ENCODE measurements around the gene COPS9. TPM values are rescaled to one million over a fixed set of nuclear protein-coding genes. Genes with fewer than 3 reads are reported as not detected.

COPS9 gene
- total RNA-seq, 2 donors from 2014 or later, result 156 to 179 TPM

- Histone ChIP-seq H3K27me3 (replicated peaks; ENCODE audit: insufficient read depth) (no peaks in the 10 kb centered on the region), H3K9me3 (no peaks in the 10 kb centered on the region), H3K27ac (no peak overlapping the region), H3K4me1 (replicated peaks) (peaks cover 6% of the 10 kb centered on the region), H3K36me3 (peaks cover 0 to 15% of the 10 kb centered on the region in 2 donors), H3K4me3 (no peak overlapping the region)
- intact Hi-C loops (cut with DNase I), result no loop called here
- 91% methylated on average over 23 of the region's 23 CpGs for WGBS
- no peak for DNase-seq (ENCODE audit: low spot score)
- no peak for TF ChIP-seq CTCF (IDR thresholded peaks at IDR 0.05)
- TF ChIP-seq POLR2A (IDR thresholded peaks at IDR 0.05), result no peak
- no peak for TF ChIP-seq POLR2AphosphoS5 (IDR thresholded peaks at IDR 0.05)
Measured at GRCh38 chr2:240130393-240131195, 5.5 kb downstream of the COPS9 start.

- intact Hi-C loops (cut with DNase I), result no loop called here
- Histone ChIP-seq H3K36me3 (peaks cover 0 to 15% of the 10 kb centered on the region in 2 donors), H3K9me3 (no peaks in the 10 kb centered on the region), H3K4me1 (replicated peaks) (peaks cover under 1% of the 10 kb centered on the region), H3K27ac (no peak overlapping the region), H3K27me3 (replicated peaks; ENCODE audit: insufficient read depth) (no peaks in the 10 kb centered on the region), H3K4me3 (no peak overlapping the region)
- DNase-seq (ENCODE audit: low spot score), result no peak
- 92% methylated on average over 22 of the region's 22 CpGs for WGBS
- TF ChIP-seq POLR2AphosphoS5 (IDR thresholded peaks at IDR 0.05), result no peak
- no peak for TF ChIP-seq CTCF (IDR thresholded peaks at IDR 0.05)
Measured at GRCh38 chr2:240129731-240130392, 6.2 kb downstream of the COPS9 start.

- Histone ChIP-seq H3K27ac (no peak overlapping the region), H3K4me1 (replicated peaks) (no peaks in the 10 kb centered on the region), H3K9me3 (no peaks in the 10 kb centered on the region), H3K4me3 (no peak overlapping the region), H3K27me3 (replicated peaks; ENCODE audit: insufficient read depth) (no peaks in the 10 kb centered on the region), H3K36me3 (peaks cover 0 to 15% of the 10 kb centered on the region in 2 donors)
- DNase-seq (ENCODE audit: low spot score), result no peak
- no peak for TF ChIP-seq CTCF (IDR thresholded peaks at IDR 0.05)
- TF ChIP-seq POLR2A (IDR thresholded peaks at IDR 0.05), result no peak
- TF ChIP-seq POLR2AphosphoS5 (IDR thresholded peaks at IDR 0.05), result no peak
- WGBS, result 92% methylated on average over 7 of the region's 7 CpGs
- intact Hi-C loops (cut with DNase I), result no loop called here
Measured at GRCh38 chr2:240129311-240129710, 6.8 kb downstream of the COPS9 start.

- WGBS, result 56% methylated on average over 12 of the region's 12 CpGs
- Histone ChIP-seq H3K27ac (no peak overlapping the region), H3K4me3 (no peak overlapping the region), H3K9me3 (no peaks in the 10 kb centered on the region), H3K36me3 (peaks cover 0 to 15% of the 10 kb centered on the region in 2 donors), H3K4me1 (replicated peaks) (no peaks in the 10 kb centered on the region), H3K27me3 (replicated peaks; ENCODE audit: insufficient read depth) (no peaks in the 10 kb centered on the region)
- no peak for TF ChIP-seq POLR2A (IDR thresholded peaks at IDR 0.05)
- TF ChIP-seq POLR2AphosphoS5 (IDR thresholded peaks at IDR 0.05), result no peak
- TF ChIP-seq CTCF (IDR thresholded peaks at IDR 0.05), result no peak
- intact Hi-C loops (cut with DNase I), result no loop called here
- DNase-seq (ENCODE audit: low spot score), result no peak
Measured at GRCh38 chr2:240128608-240129145, 7.4 kb downstream of the COPS9 start.
